ENCODE results near the gene GNMT.
"Not testable (repeated sequence)": the region's sequence is repeated elsewhere in the genome, so short reads cannot be mapped to it uniquely, and the experiment has no call there.

GNMT gene

DNA sequence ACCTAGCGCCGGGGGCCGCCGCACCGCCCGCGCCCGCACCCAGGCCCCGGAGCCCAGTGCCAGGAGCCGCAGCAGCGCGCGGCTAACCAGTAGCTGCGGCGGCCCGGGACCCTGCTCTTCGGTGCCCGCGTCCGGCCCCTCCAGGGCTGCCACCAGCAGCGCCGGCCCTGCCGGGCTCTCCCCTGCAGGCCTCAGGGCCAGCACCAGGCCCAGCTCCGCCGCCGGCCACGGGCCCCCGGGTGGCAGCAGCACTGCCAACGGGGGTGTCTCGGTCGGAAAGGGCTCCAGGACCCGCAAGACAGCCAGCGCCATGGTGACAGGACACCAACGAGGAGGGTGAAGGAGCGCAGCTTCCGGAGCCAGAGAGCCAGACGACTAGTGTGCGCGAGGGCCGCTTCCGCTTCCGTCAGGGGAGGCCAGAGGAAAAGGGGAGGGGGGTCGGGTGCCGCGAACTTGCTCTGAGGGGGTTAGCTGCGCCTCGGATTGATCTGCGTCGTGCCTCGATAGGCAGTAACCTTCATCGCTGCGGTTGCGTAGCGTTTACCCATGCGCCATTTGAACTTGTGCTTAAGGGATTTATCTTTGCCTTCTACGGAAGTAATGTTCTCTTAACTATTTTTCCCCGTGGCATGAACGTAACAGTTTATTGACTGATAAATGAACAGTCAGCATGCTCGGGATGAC is 18.4 kb downstream of the GNMT start, which contains the start of gene PEX6:
Gene PEX6 (minus strand): TSS at position 343 of the 684 bp plus-strand sequence. CDS start 31 bp downstream, at position 312.
- DNase-seq = no peak

DNA sequence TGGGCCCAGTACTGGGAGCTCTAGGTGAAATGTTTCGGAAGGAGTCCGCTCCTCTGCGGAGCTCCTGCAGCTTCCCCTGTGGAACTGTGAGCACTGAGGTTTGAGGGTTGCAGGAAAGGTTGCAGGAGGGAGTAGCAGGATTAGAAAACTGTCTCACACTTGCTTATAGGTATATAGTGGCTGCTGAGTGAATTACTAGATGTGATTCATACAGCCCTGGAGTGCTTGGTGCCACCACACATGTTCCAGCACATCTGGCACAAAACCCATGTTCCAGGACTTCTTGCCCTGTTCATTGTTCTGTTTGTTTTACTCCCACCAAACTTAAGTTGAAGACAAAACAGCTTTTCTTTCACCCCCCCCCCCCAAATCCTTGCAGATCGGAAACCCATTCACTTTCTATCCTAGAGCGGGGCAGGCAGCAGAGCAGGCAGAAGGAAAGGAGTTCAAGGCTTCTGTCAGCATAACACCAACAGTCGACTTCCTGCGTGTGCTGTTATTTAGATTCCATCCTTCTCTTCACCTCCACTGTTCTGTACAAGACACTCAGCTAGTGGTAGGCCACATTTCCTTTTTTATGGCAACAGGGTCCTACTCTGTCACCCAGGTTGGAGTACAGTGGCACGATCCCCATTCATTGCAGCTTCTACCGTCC is 19.1 kb downstream of the GNMT start:
- no peak for DNase-seq

DNA sequence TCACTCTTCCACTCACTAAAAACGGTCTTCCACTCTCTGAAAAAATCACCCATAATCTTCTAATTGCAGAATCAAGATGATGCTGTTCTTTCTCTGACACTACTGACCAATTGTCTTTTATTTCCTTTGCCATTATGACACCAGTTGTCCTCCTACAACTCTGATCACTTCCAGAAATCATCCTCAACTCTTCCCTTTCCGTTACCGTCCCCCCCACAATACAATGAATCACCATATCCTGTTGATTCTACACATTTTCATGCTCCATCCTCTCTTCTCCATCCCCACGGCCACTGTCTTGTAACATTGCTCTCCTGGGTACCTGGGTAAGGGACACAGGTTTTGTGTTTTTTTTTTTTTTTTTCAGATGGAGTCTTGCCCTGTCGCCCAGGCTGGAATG is 21.3 kb downstream of the GNMT start:
- DNase-seq = no peak

DNA sequence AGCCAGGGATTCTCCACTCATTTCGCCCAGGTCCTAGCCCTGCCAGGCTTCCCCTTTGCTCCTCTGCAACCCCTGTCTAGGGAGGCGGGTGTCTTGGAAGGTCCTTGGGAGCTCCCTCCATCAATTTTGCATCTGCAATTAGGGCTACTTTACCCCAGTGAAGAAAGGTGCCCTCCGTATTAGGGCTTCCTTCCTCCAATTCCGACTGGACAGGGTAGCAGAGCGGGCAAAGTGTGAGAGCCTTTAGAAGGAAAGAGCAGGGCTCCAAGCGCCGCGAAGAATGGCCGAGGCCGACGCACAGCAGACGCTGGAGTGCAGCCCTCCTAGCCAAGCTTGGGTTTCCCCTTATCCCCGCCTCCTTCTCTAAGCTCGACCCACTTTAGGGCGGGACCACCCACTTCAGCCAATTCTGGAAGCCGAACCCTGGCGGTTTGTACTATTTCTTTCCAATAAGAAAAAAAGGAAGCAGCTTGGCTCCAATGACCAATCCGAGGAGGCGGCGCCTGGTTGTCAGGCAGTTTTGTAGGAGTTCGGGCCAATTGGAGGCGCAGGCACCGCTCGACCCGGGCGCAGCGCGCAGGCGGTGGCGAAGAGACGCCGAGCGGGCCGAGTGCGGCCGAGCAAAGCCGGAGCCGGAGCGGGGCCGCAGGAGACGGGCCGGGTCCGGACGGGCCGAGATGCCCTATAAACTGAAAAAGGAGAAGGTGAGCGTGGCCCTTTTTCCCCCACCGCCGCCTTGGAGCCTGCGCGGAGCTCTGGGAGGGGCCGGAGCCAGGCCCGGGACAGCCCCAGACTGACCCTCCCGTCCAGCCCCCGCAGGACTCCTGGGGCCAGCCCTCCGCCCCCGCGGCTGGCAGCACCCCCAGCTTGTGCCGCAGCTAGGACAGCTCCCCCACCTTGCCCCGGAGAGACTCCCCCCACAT is 23.7 kb downstream of the GNMT start, which contains the start of gene PPP2R5D:
Gene PPP2R5D (plus strand): TSS at position 570 of the 923 bp plus-strand sequence. CDS start 108 bp downstream, at position 678.
- peak; percentile 31 for DNase-seq

DNA sequence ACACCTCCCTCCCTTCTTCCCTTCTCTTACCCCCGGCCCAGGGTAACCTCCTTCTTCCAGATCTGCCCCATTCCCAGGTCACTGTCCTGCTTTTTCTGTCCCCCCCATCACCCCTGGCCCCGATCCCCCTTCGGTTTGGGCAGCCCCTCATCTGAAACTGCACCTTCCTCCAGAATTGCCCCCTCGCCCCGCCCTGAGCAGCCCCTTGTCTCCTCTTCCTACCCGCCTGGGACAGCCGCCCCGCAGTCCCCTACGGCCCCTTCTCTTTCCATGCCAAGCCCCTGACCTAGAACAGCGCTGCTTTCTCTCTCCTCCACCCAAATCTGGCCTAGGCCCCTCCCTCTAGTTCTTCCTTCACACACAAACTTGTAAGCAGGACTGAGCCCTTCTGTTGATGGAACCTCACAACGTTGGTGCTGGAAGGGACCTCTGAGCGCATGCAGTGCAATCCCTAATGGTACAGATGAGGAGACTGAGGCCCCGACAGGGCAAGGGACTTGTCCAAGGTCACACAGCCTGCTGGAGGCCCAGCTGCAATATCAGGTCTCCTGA is 24.4 kb downstream of the GNMT start:
- no peak for DNase-seq

DNA sequence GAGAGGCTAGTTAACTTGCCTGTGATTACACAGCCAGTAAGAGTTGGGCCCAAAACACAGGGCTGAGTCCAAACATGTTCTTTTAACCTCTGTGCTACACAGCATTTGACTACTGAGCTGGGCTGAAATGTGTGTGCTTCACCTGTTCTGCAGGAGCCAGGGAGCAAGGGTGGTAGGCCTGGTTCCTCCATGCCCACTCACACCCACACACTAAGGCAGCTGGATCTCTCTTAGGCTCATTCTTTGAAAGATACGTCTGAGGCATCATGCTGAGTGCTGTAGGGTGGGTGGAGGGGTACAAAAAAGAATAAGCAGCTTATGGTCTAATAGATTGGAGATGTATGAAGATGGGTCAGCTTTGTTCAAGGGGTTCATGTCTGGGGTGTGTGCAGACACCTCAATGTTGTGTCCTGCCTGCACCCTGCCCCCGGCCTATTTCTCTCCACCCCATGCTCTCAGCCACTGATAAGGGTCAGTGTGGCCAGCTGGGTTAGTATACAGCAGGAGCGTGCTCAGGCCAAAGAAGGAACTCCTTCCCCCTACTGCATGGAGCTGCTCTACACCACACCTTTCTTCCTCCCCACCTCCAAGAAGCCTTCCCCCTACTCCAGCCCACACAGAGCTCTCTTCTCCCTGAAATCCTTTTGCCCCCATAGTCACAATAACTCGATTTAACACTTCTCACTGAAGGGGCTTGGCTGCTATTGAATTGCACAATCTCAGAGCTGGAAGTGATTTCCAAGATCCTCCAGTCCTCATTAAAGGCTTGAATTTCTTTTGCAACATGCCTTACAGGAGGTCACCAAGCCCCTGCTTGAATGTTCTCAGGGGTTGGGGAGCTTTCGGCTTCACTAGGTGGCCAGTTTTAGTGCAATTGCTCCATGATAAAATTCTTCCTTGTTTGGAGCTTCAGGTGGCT is 27.2 kb downstream of the GNMT start:
- DNase-seq = no peak

DNA sequence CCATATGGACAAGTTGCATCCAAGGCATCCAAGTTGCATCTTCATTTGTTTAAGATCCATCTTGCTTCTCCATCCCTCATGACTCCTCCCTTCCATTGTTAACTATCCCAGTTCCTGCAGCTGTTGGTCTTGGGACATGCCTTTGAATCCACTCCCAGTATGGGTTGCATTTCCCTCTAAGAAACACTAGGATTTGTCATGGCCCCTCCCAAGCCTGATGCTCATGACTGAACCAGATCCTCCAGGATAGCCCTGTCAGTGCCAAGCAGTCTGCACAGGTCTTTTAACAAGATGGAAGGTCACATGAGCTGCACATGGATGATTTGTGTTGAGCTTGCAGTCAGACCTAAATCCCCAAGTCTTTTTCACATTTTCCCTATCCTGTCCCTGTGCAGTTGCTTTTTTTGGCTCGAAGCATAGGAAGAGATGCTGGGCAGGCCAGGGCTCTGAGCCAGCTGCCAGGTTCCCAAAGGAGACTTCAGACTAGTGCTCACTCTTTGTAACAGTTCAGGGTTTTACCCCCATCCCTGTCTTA is 28.0 kb downstream of the GNMT start:
- no peak for DNase-seq

DNA sequence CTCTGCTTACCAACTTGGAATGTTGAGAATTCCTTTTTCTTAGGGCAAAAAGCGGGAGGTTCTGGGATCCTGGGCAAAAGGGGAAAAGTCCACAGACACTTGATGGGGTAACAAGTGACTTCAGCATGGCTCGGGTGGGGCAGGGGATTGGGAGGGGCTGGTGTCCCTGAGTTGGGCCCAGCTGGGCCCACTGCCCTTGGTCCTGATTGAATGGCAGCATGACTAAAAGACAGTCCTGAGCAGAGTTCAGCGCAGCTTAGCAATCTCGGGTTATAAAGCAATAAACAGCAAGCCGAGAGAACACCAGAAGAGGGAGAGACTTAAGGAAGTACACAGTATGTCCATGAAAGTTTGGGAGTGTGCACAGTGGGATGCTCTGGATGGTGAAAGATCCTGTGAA is 29.4 kb downstream of the GNMT start:
- no peak for DNase-seq

DNA sequence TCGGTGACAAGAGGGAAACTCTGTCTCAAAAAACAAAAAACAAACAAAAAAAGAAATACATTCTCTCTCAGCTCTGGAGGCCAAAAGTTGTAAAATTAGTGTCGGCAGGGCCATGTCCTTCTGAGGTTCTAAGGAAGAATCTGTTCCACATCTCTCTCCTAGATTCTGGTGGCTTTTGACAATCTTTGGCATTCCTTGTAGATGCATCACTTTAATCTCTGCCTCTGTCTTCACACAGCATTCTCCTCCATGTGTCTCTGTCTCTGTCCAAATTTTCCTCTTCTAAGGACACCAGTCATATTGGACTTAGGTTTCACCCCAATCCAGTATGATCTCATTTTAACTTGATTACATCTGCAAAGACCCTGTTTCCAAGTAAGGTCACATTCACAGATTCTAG is 32.9 kb downstream of the GNMT start:
- DNase-seq = no peak

DNA sequence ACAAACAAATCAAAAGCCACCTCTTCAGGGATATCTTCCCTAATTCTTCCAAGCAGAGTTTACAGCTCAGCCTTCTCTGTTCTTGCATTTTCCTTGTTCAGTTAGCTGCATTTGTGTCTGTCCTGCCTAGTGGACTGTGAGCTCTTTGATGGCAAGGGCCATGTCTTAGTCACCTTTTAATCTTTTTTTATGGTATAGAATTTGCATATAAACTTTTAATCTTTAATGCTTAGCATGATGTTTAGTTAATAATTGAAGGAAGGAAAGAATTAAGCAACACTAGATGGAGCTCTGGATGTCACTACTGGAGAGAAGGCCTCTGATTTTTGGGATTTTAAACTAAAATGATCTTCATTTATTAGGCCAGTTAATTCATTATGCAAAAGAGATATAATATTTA is 36.0 kb downstream of the GNMT start:
- no peak for DNase-seq

DNA sequence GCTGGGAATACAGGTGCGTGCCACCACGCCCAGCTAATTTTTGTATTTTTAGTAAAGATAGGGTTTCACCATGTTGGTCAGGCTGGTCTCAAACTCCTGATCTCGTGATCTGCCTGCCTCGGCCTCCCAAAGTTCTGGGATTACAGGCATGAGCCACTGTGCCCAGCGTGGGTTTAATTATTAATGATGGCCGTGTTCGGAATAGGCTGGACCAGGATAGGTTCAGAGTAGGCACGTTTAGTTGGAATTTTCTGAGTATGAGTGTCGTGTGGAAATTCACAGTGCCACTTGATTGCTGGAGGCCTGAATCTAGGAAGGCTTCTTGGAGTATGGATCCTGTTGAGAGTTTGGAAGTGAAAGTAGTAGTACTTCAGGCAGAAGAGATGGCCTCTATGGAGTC is 37.7 kb downstream of the GNMT start:
- not testable (repeated sequence) for DNase-seq

DNA sequence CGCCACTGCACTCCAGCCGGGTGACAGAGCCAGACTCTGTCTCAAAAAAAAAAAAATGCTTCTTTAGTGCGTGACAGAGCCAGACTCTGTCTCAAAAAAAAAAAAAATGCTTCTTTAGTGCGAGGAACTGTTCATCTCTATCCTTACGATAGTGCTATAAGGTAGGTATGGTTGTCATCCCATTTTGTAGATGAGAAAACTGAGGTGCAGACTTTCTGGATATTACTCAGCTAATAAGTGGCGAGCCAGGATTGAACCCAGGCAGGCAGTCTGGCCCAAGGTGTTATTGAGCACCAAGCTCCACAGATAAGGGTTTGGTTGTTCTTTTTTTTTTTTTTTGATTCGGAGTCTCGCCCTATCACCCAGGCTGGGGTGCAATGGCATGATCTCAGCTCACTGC is 41.3 kb downstream of the GNMT start:
- no peak for DNase-seq

DNA sequence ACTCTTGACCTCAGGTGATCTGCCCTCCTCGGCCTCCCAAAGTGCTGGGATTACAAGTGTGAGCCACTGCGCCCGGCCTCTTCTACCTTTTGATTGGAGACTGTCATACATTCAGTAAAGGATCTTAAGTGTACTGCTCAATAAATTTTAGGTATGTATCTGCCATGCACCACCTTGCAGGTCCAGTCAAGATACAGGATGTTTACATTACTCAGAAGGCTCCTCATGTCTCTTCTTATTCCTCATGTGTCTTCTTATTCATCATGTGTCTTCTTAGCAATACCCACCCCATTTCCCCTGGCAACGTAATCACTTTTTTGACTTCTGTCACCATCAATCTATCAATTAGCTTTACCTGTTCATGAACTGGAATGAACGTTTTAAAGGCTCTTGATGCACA is 45.3 kb downstream of the GNMT start:
- DNase-seq = no peak

DNA sequence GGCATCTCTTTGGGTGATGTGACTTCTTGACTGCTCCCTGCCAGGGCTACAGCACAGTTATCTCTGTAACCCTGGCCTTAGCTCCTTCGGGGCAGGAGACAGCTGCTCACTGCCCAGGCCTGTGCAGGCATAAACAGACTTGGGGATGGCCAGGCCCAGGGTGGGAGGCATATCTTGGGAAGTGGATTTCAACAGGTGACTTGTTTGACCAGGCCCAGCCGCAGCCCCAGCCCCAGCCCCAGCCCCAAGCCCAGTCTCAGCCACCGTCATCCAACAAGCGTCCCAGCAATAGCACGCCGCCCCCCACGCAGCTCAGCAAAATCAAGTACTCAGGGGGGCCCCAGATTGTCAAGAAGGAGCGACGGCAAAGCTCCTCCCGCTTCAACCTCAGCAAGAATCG is 45.7 kb downstream of the GNMT start:
- DNase-seq = no peak

DNA sequence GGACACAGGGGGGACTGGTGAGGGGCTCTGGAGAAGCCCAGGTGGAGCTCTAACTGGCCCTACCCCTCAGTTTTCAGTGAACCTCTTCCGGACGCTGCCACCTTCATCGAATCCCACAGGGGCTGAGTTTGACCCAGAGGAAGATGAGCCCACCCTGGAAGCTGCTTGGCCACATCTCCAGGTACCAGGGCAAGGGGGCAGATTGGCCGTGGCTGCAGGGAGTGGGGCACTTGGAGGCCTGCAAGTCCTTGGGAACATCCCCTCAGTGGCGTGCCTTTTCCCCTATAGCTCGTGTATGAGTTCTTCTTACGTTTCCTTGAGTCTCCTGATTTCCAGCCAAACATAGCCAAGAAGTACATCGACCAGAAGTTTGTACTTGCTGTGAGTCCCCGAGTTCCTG is 46.6 kb downstream of the GNMT start:
- no peak for DNase-seq

DNA sequence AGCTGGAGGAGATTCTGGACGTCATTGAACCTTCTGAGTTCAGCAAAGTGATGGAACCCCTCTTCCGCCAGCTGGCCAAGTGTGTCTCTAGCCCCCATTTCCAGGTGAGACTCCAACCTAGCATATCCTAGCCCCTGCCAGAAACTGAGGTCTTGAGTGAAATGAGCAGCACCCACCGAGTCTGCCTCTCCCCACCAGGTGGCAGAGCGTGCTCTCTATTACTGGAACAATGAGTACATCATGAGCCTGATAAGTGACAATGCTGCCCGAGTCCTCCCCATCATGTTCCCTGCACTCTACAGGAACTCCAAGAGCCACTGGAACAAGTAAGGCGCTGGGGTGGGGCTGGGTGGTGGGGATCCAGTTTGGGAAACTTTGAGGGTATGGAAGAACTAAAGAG is 48.6 kb downstream of the GNMT start:
- DNase-seq = no peak

DNA sequence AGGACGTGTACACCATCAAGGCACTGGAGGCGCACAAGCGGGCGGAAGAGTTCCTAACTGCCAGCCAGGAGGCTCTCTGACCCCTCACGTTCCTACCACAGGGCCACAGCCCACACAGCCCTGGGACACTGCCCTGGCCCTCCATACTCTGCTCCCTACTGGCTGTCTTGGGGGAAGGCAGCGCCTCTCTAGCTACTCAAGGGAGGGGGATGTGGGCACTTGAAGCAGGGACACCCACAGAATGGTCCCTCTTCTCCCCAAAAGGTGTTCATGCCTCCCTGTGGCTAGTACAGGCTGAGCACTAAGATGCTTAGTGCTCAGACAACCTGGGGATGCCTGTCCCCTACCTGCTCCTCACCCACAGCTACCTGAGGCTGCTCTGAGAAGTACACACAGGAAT is 50.7 kb downstream of the GNMT start:
- no peak for DNase-seq

DNA sequence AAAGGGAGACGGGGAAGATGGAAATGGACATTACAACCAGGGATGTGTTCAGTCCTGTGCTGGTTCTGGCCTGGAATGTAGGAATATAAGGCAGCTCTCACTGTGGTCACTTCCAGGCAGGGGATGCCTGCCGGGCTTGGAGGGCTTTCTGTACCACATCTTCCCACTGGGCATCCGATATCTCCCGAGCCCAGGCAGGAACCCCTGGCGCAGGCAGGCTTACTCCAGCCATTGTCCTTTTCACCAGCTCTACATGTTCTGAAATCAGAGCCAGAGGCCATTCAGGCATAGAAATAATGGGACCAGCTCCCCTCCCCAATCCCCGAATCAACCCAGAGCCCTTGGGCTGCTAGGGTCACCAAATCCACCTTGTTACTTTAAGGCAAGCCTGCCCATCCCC is 51.8 kb downstream of the GNMT start:
- DNase-seq = no peak

DNA sequence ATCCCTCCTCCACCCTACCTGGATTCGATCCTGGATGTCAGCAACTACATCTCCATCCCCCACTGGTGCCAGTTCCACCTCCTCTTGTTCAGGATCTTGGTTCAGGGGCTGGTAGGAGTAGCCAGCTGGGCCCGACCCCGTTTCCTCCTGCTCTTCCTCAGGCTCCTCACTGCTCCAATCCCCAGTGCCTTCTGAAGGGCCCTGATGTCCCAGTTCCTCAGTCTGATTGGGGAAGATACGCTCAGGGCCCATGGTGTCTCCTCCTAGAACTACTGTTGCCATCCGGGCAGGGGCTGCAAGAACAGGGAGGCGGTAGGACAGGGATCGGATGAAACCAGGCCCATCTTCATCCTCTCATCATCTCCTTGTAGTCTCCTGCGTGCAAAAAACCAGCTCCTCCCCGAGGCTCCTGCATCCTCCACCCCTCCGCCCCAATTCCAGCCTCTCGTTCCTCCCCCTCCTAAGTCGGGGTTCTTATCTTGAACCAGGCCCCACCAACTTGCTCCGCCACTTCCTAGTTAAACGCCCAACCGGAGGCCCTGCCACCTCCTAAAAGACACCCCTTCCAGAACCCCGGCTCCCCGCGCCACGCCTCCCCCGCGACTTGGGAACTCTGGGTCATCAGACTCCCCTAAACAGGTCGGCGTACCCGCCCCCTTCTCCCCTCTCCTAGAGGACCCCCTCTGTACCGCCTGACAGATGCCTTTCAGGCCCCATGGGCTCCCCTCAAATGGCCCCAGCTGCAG is 52.7 kb downstream of the GNMT start:
- DNase-seq = no peak

Measured in cortex of kidney (tissue), 1 donor.